ENCODE measurements around the gene PCDHGC4.

The PCDHGC4 gene

DNA sequence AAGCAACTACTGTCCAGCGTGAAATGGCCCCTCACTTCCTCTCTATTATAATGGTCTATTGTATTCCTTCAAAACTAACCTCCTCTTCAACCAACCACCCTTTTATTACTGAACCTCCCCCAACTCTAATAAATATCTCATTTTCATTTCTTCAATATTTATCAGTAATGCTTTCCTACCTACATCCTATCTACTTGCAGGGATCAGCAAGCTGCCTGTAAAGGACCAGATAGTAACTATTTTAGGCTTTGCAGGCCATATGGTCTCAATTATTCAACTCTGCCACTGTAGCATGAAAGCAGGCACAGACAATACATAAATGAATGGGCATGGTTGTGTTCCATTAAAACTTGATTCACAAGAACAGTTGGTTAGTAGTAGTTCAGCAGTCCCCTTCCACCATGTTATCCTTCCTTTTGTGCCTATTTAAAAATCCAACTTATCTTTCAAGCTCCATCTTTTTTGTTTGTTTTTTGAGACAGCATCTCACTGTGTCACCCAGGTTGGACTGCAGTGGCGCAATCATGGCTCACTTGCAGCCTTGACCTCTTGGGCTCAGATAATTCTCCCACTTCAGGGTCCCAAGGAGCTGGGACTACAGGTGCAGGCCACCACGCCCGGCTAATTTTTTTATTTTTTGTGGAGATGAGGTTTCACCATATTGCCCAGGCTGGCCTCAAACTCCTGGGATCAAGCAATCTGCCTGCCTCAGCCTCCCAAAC is 49.8 kb downstream of the PCDHGC4 start:
- DNase-seq, result no peak
